ENCODE results near the gene HOXA13. TPM values are rescaled to one million over a fixed set of nuclear protein-coding genes. Genes with fewer than 3 reads are reported as not detected.

HOXA13 gene
- total RNA-seq, 1 experiment from 2014 or later = 0.88 TPM

DNA sequence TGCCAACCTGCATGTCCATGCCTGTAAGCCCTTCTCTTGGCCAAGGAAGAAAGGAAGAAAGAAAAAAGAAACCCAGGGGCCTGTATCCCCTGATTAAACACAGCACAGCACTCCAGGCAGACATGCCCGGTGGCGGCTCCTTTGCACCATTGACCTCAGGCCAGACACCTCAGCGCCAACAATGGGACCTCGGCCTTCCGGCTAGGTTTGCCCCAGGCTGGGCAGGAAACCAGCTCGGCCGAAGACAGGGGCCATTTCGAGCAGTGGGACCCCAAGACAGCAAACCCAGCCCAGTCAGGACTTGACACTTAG lies 28.6 kb downstream of the HOXA13 start:
- peak; percentile 50 for DNase-seq (ENCODE audit: low read depth)

DNA sequence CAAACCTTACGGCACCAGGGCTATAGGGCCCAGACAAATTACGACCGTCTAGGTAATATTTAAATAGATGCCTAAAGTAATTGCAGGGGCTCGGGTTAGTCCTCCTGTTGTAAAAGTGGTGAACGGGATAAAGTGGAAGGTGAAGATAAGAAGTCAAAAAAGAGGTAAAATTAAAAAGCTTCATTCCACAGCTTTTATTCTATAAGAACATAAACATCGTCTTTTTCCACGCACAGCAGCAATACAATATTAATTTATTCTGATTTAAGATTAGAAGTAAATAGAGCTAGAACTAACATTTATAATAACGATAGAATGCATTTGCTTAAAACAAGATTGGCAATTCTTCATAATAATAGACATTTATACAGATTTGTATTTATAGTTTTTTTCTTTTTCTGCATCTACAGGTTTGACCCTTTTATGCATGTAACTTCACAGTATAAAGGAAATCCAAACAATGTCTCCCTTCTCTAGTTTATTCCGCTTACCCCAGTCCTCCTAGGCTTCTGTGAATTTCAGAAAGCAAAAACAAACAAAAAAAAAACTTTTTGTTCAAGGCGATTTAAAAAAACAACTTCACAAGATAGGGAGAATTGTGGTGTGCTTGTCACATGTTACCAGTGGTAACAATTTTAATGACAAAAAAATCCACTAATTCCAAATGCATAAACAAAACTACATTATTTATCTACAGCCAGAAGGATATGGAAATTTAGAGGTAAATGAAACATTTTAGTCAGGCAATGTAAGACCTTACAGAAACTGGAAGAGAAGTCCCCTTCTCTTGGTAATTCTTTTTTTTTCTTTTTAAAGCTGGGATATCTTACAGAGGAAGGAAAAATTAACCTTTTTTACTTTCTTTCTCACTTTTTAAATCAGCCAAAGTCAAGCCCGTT lies 29.2 kb downstream of the HOXA13 start:
- DNase-seq (ENCODE audit: low read depth) = peak; percentile 24

GRCh38 chr7:27169658-27170425 lies 30.0 kb downstream of the HOXA13 start:
- peak; percentile 64 for DNase-seq (ENCODE audit: low read depth)

DNA sequence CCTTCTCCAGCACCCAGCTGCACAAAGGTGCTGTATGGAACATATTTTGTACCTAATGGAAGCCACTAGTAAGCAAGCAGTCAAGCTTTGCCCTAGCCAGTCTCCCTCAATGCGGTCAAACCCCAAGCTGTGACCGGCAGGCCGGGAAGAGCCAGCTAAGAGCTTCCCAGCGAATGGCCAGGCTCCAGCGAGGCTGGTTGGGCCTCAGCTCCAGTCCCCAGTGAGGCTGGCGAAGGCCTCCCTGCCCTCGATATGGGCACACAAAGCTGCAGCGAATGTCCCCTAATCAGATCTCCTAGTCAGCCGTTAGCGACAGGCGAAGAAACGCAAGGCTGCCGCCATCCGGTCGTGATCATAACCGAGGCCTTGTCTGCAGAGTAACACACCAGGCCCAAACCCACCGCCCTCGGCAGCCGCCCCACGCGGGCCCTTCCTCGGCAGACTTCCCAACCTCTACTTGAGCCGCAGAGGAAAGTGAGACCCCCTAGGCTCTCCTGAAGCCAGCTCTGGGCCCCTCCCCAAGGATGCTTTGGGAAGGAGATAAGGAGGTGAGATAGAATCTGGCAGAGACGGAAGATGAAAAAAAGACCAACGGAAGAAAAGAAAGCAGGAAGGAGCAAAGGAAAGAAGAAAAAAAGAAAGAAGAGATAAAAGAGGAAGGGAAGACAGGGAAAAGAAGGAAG lies 31.5 kb downstream of the HOXA13 start:
- DNase-seq (ENCODE audit: low read depth) = peak; percentile 71

GRCh38 chr7:27167916-27168264 lies 32.0 kb downstream of the HOXA13 start:
- peak; percentile 49 for DNase-seq (ENCODE audit: low read depth)

GRCh38 chr7:27166531-27167505 lies 33.1 kb downstream of the HOXA13 start:
- DNase-seq (ENCODE audit: low read depth) = peak; percentile 82

GRCh38 chr7:27165996-27166530 lies 33.8 kb downstream of the HOXA13 start:
- DNase-seq (ENCODE audit: low read depth) = no peak

- peak; percentile 87 for DNase-seq (ENCODE audit: low read depth)
Measured at GRCh38 chr7:27165089-27165995, 34.5 kb downstream of the HOXA13 start, which contains the start of gene HOXA9. Gene HOXA9 (minus strand): TSS chr7:27165537. CDS start chr7:27165457, 80 bp downstream.

DNA sequence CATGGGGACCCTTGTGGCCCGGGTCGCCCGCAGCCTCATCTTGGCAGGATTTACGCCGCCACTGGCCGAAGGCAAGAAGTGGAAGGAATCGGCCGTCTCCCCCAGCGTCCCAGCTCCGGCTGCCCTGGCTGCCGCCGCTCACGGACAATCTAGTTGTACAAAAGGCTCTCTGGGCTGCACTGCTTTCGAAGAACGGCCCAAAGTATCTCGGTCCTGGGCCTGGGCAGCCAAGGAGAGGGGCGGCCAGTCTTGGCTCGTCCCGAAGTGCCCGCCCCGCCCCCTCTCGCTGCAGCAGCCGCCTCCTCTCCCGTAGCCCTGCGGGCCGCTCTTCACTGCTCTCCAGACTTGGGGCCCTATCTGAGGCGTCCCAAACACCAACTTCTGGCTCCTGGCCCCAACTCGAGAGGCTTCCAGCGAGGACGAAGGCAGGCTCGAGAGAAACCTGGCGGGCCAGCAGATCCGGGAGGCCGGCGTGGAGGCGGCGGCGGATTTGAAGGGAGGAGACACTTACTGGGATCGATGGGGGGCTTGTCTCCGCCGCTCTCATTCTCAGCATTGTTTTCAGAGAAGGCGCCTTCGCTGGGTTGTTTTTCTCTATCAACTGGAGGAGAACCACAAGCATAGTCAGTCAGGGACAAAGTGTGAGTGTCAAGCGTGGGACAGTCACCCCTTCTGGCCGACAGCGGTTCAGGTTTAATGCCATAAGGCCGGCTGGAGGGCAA lies 35.4 kb downstream of the HOXA13 start:
- DNase-seq (ENCODE audit: low read depth) = peak; percentile 56

- DNase-seq (ENCODE audit: low read depth) = no peak
Measured at GRCh38 chr7:27164045-27164366, 35.9 kb downstream of the HOXA13 start.

GRCh38 chr7:27163288-27164044 lies 36.4 kb downstream of the HOXA13 start:
- peak; percentile 23 for DNase-seq (ENCODE audit: low read depth)

- DNase-seq (ENCODE audit: low read depth) = no peak
Measured at GRCh38 chr7:27162561-27163287, 37.2 kb downstream of the HOXA13 start.

DNA sequence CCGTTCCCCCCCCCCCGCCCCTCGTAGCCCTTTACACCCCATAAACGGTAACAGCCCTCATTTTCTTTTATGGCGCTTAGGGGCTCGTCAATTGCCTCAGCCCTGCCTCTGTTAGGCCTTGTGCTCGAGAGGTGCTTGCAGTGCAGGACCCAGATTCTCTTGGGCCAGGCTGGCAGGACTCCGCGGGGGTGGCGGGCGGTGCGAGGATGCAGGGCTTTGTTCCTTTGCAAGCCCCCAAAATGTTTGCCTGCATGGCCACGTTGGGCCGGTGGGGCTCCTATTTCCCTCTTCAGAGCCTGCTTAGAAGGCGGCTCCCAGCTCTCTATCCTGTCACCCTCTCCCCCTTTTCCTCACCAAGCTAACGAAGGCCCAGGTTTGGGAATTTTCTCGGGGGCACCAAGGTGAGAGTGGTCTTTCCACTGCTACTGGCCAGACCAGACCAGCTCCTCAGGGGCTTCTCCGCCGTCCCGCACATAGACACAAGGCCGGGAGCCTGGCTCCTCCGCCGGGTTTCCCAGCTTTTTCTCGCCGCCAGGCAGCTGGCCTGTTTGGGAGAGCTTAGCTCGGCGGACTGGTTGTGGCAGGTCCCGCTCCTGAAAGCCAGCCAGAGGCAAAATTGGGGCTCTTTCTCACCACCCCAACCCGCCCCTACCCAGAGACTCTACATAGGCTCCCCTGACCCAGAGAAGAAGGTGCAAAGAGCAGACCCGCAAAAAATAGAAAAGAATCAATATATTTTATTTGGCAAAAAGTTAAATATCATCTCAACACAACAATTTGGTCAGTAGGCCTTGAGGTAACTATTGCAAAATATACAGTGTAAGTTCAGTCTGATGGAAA lies 38.0 kb downstream of the HOXA13 start:
- no peak for DNase-seq (ENCODE audit: low read depth)

- peak; percentile 11 for DNase-seq (ENCODE audit: low read depth)
Measured at GRCh38 chr7:27161214-27161720, 38.6 kb downstream of the HOXA13 start.

DNA sequence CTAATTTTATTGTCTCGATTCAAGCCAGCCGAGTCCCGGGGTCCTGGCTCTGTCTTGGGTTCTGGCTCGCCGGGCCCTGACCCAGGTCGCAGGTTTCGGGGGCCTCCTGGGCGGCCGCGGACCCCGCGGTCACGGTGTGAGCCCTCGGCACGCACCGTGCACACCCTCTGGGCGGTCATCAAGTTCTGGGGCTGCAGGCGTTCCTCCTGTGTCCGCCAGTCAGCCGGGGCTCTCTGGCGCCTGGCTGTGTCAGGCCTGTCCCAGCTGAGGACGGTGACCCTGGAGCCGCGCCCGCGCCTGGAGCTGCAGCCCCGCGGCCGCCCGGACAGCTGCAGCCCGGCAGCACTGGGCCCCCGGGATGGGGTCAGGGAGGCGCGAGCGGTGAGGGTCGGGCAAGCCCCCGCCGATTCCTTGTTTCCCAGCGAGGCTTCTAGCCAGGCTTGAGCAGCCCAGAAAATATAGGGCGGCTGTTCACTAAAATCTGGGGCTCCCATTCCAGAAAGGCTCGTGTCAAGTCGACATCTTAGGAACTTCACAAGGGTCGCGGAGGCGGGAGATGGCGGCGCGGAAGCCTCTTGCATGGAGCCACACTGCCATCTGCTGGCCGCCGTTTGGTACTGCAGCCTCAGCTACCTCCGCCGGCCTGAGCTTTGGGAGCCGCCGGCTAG lies 39.2 kb downstream of the HOXA13 start:
- peak; percentile 77 for DNase-seq (ENCODE audit: low read depth)

- no peak for DNase-seq (ENCODE audit: low read depth)
Measured at GRCh38 chr7:27160145-27160545, 39.7 kb downstream of the HOXA13 start.
